ENCODE measurements around the gene PPIF.

Gene PPIF

GRCh38 chr10:79390551-79391229 is 43.4 kb downstream of the PPIF start:
- no peak for TF ChIP-seq CTCF (IDR thresholded peaks at IDR 0.05; ENCODE audit: low read depth, low read length, missing control alignments)
- in situ Hi-C loops (cut with HindIII; ENCODE audit: low sequenced_read_pairs), result no loop called here
- no peak overlapping the region for H3K4me3 ChIP-seq (ENCODE audit: low read depth, low read length)
- no peak for DNase-seq (ENCODE audit: low read depth)

- H3K4me3 ChIP-seq (ENCODE audit: low read depth, low read length), result no peak overlapping the region
- no peak for DNase-seq (ENCODE audit: low read depth)
- in situ Hi-C loops (cut with HindIII; ENCODE audit: low sequenced_read_pairs), result no loop called here
- TF ChIP-seq CTCF (IDR thresholded peaks at IDR 0.05; ENCODE audit: low read depth, low read length, missing control alignments), result no peak
These were observed 44.2 kb downstream of the PPIF start for GRCh38 chr10:79391231-79392019.

- DNase-seq (ENCODE audit: low read depth), result no peak
- in situ Hi-C loops (cut with HindIII; ENCODE audit: low sequenced_read_pairs), result no loop called here
- TF ChIP-seq CTCF (IDR thresholded peaks at IDR 0.05; ENCODE audit: low read depth, low read length, missing control alignments), result no peak
- no peak overlapping the region for H3K4me3 ChIP-seq (ENCODE audit: low read depth, low read length)
These were observed 44.7 kb downstream of the PPIF start for GRCh38 chr10:79392020-79392398.

- DNase-seq (ENCODE audit: low read depth), result no peak
- in situ Hi-C loops (cut with HindIII; ENCODE audit: low sequenced_read_pairs), result no loop called here
- TF ChIP-seq CTCF (IDR thresholded peaks at IDR 0.05; ENCODE audit: low read depth, low read length, missing control alignments), result no peak
- no peak overlapping the region for H3K4me3 ChIP-seq (ENCODE audit: low read depth, low read length)
These were observed 45.4 kb downstream of the PPIF start for GRCh38 chr10:79392506-79393176.

DNA sequence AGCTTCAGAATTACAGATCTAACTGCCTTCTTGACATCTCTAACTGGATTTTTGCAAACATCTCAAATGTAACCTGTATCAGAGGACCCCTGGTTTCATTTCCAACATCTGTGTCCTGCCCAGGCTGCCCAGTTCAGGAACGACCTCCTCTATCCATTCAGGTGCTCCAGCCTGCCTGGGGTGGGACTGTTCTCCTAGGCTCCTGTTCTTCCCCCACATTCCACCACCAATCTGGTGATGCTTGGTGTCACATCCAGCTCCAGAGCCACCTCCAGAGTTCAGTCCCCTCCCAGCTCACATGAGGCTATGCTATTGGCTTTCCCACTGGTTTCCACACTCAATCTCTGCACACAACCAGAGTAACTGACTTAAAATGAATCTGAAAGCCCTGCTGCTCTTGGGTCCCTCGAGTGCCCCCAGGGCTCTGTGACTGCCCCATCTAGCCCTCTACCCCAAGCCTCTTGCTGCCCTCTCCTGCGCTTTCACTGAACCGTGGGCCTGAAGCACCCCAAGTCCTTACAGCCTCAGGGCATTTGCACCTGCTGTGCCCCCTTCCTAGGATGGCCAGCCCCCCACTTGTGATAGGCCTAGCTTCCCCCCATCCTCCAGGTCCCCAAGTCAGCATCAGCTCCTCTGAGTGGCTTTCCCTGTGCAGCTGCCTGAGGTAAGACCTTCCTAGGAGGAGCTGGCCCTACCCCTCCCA is 46.1 kb downstream of the PPIF start:
- TF ChIP-seq CTCF (IDR thresholded peaks at IDR 0.05; ENCODE audit: low read depth, low read length, missing control alignments), result no peak
- no peak for DNase-seq (ENCODE audit: low read depth)
- in situ Hi-C loops (cut with HindIII; ENCODE audit: low sequenced_read_pairs), result no loop called here
- no peak overlapping the region for H3K4me3 ChIP-seq (ENCODE audit: low read depth, low read length)

DNA sequence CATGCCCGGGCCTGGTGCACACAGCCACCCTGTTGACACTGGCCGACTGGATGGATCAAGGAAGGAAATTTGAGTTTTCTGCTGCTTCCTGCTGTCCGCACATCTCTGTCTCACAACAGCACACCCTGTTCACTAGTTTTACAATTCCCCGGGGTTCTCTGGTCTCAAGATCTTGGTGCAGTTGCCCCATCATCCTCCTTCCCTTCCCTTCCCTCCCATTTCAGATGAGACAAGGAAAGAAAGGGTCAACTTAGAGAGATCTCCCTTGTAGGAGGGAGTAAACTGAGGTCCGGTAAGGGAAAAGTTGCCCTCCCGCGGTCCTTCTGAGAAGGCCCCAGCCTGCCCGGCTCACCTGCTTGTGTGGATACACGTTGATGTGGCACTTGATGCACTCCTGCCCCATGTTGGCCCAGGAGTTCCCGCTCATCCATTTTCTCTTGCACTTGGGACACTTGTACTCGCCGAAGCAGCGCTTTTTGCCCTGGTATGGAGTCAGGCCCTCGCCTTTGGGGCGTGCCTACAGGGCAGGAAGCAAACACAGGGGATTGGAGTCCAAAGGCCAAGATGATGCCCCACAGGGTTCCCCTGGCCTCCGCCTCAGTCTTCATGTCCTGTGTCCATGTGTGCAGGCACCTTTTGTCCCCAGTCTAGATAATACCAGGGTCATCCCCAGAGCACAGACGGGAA is 46.8 kb downstream of the PPIF start:
- in situ Hi-C loops (cut with HindIII; ENCODE audit: low sequenced_read_pairs), result no loop called here

More for the DNA sequence above, 46.8 kb downstream of the PPIF start:
- no peak for TF ChIP-seq CTCF (IDR thresholded peaks at IDR 0.05; ENCODE audit: low read depth, low read length, missing control alignments)
- DNase-seq (ENCODE audit: low read depth), result no peak
- H3K4me3 ChIP-seq (ENCODE audit: low read depth, low read length), result no peak overlapping the region

All from astrocyte of the cerebellum (primary cell).